Gastrocnemius medialis (tissue), 4 donors: ENCODE data around the gene CCM2. TPM values are rescaled to one million over a fixed set of nuclear protein-coding genes. Genes with fewer than 3 reads are reported as not detected.
A peak's percentile ranks its signal among the peaks of the same experiment; 100 is the strongest.
"Not testable (repeated sequence)": the region's sequence is repeated elsewhere in the genome, so short reads cannot be mapped to it uniquely, and the experiment has no call there.

ENCODE experiments used
- ATAC-seq, 2 donors: fragments of 150-250 bp; one replicate each; pipeline ENCODE4 v1.9.1; 2016
- DNase-seq, 2 donors: peaks; one replicate each; pipeline ENCODE4 v3.0.0-alpha.2; 2019
- H3K27ac ChIP-seq, 4 donors: fragments of 200-600 bp; sonication (generic); 1 replicate in 1 of 4; 2 replicates in 3 of 4; pipeline ENCODE4 v1.5.1; 2016 to 2018; ENCODE audit warnings: mild to moderate bottlenecking in 2 of 4, moderate library complexity in 1 of 4
- H3K27me3 ChIP-seq, 3 donors: fragments of 200-600 bp; sonication (generic) in 2 of 3; 1 replicate in 1 of 3; 2 replicates in 2 of 3; pipeline versions ENCODE4 v1.5.1 to v1.6.0; 2016 to 2019; ENCODE audit warnings: mild to moderate bottlenecking in 1 of 3, moderate library complexity in 1 of 3
- H3K36me3 ChIP-seq, 2 donors: fragments of 200-600 bp; sonication (generic) in 1 of 2; one replicate each; pipeline ENCODE4 v1.5.1; 2017 to 2018
- H3K4me1 ChIP-seq, 2 donors: fragments of 200-600 bp; sonication (generic) in 1 of 2; one replicate each; pipeline ENCODE4 v1.5.1; 2016 to 2017; ENCODE audit warnings: mild to moderate bottlenecking in 2 of 2
- H3K4me3 ChIP-seq, 4 donors: fragments of 200-600 bp; sonication (generic) in 3 of 4; 1 replicate in 1 of 4; 2 replicates in 3 of 4; pipeline ENCODE4 v1.5.1; 2016 to 2019; ENCODE audit warnings: mild to moderate bottlenecking in 2 of 4
- H3K9me3 ChIP-seq, 3 donors: fragments of 200-600 bp; sonication (generic) in 2 of 3; 1 replicate in 1 of 3; 2 replicates in 2 of 3; pipeline ENCODE4 v1.5.1; 2016 to 2019
- POLR2A ChIP-seq, 2 donors: fragments of 450-650 bp; IDR thresholded peaks; one replicate each; pipeline ENCODE4 v1.6.1; 2017; ENCODE audit warnings: antibody characterized with exemption in 2 of 2, mild to moderate bottlenecking in 2 of 2, moderate library complexity in 2 of 2
- in situ Hi-C, 4 donors: fragments of 200-750 bp; cut with MboI; loops; one replicate each; pipeline versions ENCODE4 v1.15.0 to v1.8.0; 2017; ENCODE audit warnings: low sequenced_read_pairs in 4 of 4
- intact Hi-C: fragments of 100-400 bp; cut with DNase I; formaldehyde crosslinking; loops from one replicate; pipeline ENCODE4 v1.15.1; 2023; ENCODE audit warnings: low total_unique reads
- total RNA-seq, 4 donors: library from RNA; depleted of rRNA; stranded (reverse); fragments of >200 nt; gene quantifications; one replicate each; pipeline versions ENCODE4 v1.1.0 to v1.2.3, GENCODE V29; 2016
- TF ChIP-seq, protein P1 (sequence below), 5 experiments: fragments of 450-650 bp in 3 of 5; fragments of 200-600 bp in 2 of 5; sonication (generic) in 2 of 5; IDR thresholded peaks in 4 of 5; conservative IDR thresholded peaks in 1 of 5; 1 replicate in 4 of 5; 2 replicates in 1 of 5; pipeline ENCODE4 v1.5.1; 2016 to 2019; ENCODE audit warnings: antibody characterized with exemption in 5 of 5, mild to moderate bottlenecking in 3 of 5, moderate library complexity in 3 of 5

CCM2 gene
- total RNA-seq, 4 donors from 2014 or later, result 37.7 to 61.8 (median 47.4) TPM

GRCh38 chr7:45024126-45024744 is 24.2 kb downstream of the CCM2 start:
- intact Hi-C loops (no loop called here), in situ Hi-C loops (no loop called here)
- Histone ChIP-seq H3K9me3 (no peaks in the 10 kb centered on the region), H3K4me3 (no peak overlapping the region), H3K27ac (no peak overlapping the region), H3K36me3 (no peaks in the 10 kb centered on the region), H3K27me3 (no peaks in the 10 kb centered on the region), H3K4me1 (peaks cover 0 to 3% of the 10 kb centered on the region in 2 donors)
- ATAC-seq, result no peak
- no peak for DNase-seq
- TF ChIP-seq, protein P1, sequence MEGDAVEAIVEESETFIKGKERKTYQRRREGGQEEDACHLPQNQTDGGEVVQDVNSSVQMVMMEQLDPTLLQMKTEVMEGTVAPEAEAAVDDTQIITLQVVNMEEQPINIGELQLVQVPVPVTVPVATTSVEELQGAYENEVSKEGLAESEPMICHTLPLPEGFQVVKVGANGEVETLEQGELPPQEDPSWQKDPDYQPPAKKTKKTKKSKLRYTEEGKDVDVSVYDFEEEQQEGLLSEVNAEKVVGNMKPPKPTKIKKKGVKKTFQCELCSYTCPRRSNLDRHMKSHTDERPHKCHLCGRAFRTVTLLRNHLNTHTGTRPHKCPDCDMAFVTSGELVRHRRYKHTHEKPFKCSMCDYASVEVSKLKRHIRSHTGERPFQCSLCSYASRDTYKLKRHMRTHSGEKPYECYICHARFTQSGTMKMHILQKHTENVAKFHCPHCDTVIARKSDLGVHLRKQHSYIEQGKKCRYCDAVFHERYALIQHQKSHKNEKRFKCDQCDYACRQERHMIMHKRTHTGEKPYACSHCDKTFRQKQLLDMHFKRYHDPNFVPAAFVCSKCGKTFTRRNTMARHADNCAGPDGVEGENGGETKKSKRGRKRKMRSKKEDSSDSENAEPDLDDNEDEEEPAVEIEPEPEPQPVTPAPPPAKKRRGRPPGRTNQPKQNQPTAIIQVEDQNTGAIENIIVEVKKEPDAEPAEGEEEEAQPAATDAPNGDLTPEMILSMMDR (IDR thresholded peaks at IDR 0.05 in 4 of 5, conservative IDR thresholded peaks at IDR 0.05 in 1 of 5), result no peak
- TF ChIP-seq POLR2A (IDR thresholded peaks at IDR 0.05), result no peak

- H3K4me1 ChIP-seq, H3K27ac ChIP-seq, DNase-seq, ATAC-seq, H3K36me3 ChIP-seq, H3K4me3 ChIP-seq, intact Hi-C loops, H3K27me3 ChIP-seq, in situ Hi-C loops, H3K9me3 ChIP-seq: not testable (repeated sequence)
Measured at GRCh38 chr7:45025473-45025872, 25.5 kb downstream of the CCM2 start.

GRCh38 chr7:45026013-45026412 is 26.0 kb downstream of the CCM2 start:
- no peak overlapping the region for H3K27ac ChIP-seq
- DNase-seq (no peak), ATAC-seq (no peak)
- H3K27me3 ChIP-seq, result no peaks in the 10 kb centered on the region
- H3K4me3 ChIP-seq, result no peak overlapping the region
- no peaks in the 10 kb centered on the region for H3K9me3 ChIP-seq
- H3K4me1 ChIP-seq, result no peaks in the 10 kb centered on the region
- intact Hi-C loops, result no loop called here
- in situ Hi-C loops, result no loop called here
- no peaks in the 10 kb centered on the region for H3K36me3 ChIP-seq
- no peak for TF ChIP-seq POLR2A (IDR thresholded peaks at IDR 0.05)

- no peaks in the 10 kb centered on the region for H3K36me3 ChIP-seq
- in situ Hi-C loops, result no loop called here
- no peak for TF ChIP-seq POLR2A (IDR thresholded peaks at IDR 0.05)
- TF ChIP-seq, protein P1 (IDR thresholded peaks at IDR 0.05 in 4 of 5, conservative IDR thresholded peaks at IDR 0.05 in 1 of 5), result no peak
- H3K4me3 ChIP-seq, result peak overlapping the region in 1 of 4 donors; percentile 17
- no peaks in the 10 kb centered on the region for H3K4me1 ChIP-seq
- ATAC-seq, result no peak
- no peak for DNase-seq
- H3K27ac ChIP-seq, result no peak overlapping the region
- H3K9me3 ChIP-seq, result no peaks in the 10 kb centered on the region
- intact Hi-C loops, result no loop called here
- H3K27me3 ChIP-seq, result no peaks in the 10 kb centered on the region
Measured at GRCh38 chr7:45026984-45027773, 27.2 kb downstream of the CCM2 start.

GRCh38 chr7:45027774-45028114 is 27.7 kb downstream of the CCM2 start:
- Histone ChIP-seq H3K4me3 (peak overlapping the region in 1 of 4 donors; percentile 17), H3K36me3 (no peaks in the 10 kb centered on the region), H3K27ac (no peak overlapping the region), H3K9me3 (no peaks in the 10 kb centered on the region), H3K4me1 (no peaks in the 10 kb centered on the region), H3K27me3 (no peaks in the 10 kb centered on the region)
- in situ Hi-C loops, result no loop called here
- ATAC-seq (no peak), DNase-seq (no peak)
- TF ChIP-seq POLR2A (IDR thresholded peaks at IDR 0.05), result no peak
- TF ChIP-seq, protein P1 (IDR thresholded peaks at IDR 0.05 in 4 of 5, conservative IDR thresholded peaks at IDR 0.05 in 1 of 5), result no peak
- intact Hi-C loops, result no loop called here
